Stimulated activated CD4-positive, alpha-beta T cell treated with anti-CD3 and anti-CD28 coated beads, Interleukin-1b, Interleukin-23, amount 100 ng/mL, for 48 hours (primary cell): ENCODE data around the gene MGMT.

Source experiments
- DNase-seq: peaks from one replicate; pipeline ENCODE4 v3.0.0-alpha.2; 2020

Gene MGMT

DNA sequence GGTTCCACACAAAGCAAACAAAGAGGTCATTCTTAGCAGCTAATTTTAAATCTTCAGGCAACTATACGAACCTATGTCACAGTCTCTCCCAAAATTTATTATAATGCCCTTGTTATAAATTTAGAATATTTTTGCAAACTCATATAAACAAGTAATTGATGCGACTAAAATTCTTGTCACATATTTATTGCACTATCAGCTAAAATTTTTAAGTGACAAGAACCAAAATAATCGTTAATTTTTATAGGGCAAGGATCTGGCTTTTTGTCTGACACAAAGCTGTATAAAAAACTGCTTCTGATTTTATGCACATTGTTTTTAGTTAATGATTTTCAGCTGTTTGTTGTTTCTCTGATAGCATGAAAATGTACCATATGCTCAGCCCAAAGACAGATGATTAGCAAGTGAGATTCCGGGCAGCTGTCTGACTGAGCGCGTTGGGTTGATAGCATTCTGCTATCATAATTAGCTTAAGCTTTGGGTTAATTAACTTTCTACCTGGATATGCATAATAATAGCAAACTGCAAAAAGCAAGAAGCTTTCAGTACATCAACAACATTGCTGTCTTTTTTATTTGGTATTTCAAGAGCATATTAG, 136.0 kb downstream of the MGMT start:
- DNase-seq = no peak

DNA sequence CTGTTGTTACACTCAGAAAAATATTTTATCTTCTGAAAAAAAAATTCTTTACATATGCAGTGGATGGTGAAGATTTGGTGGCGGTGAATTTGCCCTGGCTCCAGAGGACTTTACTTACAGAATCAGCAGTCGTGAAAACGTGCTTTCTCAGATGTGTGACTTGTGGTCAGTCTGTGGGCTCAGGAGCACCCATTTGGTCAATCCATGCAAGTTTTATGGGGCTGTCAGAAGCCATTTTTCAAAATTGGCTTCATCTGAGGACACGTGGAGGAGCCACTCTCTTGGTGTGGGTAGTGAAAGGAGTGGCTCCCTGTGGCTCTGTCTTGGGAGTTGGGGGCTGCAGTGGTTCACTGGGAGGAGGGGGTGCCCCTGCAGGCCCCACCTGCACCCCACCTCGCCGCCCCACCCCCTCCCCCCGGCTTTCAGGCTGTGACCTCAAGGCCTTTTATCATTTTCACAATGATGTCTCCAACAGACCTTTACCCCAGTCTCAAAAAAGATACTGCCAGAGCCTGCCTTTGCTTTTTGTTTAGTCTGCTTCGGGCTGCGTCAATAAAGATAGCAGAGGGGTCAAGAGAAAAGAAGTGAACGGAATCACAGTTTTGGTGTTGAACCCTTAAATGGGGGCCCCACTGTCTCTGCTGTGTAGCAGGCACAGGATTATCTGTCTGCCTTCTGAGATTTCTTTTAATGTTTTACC, 137.4 kb downstream of the MGMT start:
- DNase-seq = no peak

DNA sequence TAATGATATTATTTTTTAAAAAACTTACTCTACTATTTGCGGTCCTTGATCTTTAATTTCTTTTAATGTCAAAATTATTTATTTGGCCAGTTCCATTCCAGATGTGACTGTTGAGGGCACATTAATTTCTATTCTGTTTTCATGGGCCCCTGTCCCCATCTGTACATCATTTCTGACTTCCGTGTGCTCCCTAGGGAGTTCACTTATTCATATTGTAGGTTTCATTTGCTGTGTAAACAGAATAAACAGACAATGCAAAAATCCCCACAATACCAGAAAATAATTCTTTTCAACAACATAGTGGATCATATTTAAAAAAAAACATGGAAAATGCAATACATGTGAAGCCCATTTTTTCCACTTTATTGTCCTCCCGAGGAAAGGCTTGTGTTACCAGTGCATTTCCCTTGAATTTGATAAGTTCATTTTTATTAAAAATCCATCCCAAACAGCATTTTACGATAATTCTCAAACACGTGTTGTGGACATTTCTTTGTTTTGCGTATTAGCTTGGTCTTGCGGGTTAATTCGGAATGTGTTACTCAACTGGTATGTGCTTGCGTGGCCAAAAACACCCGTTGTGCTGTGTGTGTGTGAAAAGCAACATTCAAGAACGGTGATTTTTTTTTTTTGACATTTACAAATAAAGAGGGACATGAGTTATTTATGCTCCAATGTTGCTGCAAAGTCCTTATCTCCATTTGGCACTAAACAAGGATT, 138.4 kb downstream of the MGMT start:
- no peak for DNase-seq

GRCh38 chr10:129605986-129606518, 139.0 kb downstream of the MGMT start:
- DNase-seq = no peak

- DNase-seq = no peak
These were observed 140.6 kb downstream of the MGMT start for GRCh38 chr10:129607607-129608109.

DNA sequence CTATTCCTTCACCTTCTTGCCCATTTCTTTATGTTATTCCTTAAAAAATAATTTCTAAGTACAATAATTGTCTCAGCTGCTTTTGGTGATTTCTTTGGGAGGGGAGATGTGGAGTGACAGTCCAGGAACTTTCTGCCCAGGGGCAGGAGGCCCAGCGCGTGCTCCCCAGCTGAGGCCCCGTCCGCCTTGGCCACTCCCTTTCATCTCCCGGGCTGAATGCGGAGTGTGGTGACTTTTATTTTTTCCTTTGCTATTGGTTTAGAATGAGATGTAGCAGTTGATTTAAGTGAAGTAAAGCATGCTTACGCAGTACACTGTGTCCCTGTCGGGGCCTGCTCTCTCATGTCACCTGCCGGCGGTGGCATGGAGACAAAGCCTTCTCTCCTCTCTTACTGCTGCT, 141.6 kb downstream of the MGMT start:
- no peak for DNase-seq

GRCh38 chr10:129609551-129609950, 142.5 kb downstream of the MGMT start:
- no peak for DNase-seq

GRCh38 chr10:129612481-129613109, 145.6 kb downstream of the MGMT start:
- no peak for DNase-seq

DNA sequence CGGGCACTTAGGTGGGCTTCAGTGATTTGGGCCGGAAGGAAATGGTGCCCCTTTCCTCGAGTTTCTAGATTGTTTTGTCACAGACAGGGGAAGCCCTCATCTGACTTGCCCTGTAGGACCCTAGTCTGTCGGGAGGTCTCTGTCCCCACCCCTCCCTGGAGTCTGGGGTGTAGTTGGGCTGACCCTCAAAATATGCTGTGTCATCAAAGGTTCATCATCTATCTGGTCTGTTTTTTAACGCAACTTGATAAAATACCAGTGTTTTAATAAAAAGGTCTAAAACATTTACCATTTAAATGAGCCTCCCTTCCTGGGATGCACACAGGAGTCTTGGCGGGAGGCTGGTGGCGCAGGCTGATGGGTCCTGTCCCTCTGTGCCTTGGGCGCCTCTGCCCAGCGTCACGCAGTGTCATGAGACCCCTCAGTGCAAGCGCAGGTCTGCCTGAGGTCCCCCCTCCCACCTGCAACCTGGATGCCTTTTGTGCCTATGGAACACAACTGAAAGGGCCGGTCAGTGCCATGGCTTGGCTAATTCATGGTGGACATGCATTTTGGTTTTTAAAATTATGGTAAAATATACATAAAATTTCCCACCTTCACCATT, 146.4 kb downstream of the MGMT start:
- no peak for DNase-seq

- DNase-seq = no peak
These were observed 147.3 kb downstream of the MGMT start for GRCh38 chr10:129614341-129614740.

GRCh38 chr10:129615381-129615780, 148.3 kb downstream of the MGMT start:
- DNase-seq = no peak

DNA sequence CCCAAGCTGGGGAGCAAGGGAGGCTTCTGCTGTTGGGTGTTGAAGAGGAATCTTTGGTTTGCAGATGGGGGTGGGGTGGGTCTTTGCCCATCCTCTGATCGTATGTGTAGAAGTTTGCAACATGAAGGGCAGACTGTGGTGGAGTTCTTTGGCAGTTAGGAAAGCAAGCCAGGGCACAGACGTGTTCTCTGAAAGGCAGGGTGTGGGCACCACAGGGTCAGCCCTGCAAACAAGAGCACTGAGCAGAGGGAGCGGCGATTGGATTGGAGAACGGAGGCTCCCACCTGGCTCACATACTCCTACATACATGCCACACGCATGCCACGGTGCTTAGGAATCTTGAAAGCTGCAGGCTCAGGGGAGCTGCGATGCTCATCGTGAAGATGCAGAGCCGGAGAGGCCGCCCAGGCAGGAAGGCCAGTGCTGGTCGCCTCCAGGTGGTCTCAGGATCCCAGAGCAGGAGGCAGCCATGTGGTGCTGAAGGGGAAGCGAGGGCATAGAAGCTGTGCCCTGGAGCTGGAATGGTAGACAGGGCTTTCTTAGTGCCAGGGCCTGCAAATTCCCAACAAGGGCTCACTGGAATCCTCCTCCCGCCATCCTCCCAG, 149.0 kb downstream of the MGMT start:
- DNase-seq = no peak

DNA sequence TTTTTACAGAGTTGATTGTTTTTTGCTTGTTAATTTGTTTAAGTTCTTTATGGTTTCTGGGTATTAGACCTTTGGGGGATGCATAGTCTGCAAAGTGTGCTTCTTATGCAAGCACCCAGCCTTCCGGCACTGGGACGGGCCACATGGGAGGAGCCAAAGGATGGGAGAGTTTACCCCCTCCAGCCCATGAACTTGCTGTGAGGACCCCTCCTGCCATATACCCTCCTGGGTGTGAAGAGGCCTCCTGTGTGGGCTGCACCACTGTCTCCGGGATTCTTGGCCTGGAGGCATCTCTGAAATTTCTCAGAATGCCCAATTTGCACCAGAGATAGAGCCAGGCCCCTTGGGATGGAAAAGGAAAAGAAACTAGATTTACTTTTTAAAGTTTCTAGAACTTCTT, 150.7 kb downstream of the MGMT start:
- no peak for DNase-seq

GRCh38 chr10:129621062-129621461, 154.0 kb downstream of the MGMT start:
- no peak for DNase-seq

DNA sequence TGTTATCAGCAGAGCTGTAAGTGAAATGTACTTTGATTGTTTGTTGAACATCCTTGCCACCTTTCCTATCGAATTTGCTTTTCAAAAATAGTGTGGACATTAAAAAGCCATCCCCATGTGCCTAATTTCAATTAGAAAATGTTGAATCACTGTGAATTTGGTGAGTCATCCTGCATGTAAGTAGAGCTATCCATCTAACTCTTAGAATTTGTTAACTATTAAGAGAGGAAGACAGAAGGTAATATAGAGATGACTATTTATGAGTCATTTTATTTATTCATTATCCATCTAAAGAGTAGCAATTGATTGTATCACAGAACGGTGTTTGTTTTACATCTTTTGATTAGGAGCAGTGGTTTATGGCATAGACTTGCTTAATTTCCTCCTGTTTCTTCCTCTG, 154.7 kb downstream of the MGMT start:
- DNase-seq = no peak

DNA sequence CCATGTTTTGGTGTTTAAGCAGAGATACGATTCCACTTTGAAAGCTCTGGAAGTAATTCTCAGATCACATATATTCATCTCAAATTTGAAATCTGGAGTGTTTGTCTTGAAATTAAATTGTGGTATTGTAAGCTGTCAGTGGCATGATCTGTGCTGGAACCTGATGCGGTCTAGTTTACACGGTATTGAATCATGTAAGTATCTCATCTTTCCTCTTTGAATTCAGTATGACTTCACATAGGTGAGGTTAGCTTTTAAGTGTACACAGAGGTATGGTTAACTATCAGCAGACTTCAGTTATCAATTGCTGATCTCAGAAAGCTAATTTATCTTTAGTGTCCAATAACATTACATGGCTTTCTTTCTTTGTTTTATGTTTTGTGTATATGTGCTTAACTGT, 155.2 kb downstream of the MGMT start:
- DNase-seq = no peak

DNA sequence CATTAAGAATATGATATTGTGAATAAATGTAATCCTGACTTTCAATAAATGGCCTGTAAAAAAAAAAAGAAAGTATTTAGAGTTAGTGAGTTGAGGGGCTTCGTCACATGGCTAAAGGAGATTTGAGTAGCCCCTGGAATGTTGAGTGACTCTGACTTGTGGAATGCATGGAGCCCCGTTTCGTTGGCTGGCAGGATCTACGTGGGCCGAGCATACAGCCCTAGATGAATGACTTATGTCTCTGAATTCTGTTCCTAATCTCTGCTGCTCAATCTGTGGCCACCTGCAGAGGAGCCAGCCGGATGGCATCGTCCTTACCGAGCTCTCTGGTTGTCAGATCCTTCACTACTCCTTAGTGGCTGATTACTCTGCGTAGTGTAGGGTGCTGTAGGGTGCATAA, 155.7 kb downstream of the MGMT start:
- no peak for DNase-seq

DNA sequence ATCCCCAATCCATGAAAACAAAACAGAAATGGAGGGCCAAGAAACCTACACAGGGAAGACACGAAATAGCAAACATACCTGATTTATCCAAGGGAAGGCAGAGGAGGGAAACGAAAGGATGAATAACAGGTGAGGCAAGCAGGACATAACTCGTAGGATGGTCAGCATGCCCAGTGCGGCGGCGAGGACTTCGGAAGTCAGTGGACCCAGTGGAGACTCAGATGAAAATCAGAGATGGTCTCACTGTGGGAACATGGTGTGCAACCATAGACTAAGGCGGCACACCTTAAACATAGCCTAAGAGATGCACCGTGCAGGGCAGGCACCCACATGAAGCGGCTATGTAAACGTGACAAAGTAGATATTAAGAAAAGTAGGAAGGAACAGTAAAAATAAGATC, 157.5 kb downstream of the MGMT start:
- no peak for DNase-seq

DNA sequence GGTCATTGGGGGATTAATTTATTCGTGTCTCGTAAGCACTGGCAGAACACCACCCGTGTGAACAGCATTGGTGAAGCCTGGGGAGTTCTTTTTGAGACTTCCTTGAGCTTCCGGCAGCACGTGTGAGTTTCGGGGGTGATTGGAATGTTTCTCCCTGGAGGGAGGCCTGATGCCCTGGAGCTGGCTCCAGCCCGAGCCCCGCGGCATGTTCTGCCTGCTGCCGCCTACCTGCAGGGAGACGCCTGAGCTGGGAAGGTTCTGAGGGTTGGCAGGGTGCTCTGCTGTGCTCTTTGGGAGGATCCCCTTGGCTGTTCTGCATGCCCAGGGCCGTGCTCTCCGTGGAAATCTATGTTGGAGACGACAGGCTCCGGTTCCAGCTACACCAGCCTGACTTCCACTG, 159.3 kb downstream of the MGMT start:
- DNase-seq = no peak

GRCh38 chr10:129626796-129627435, 159.9 kb downstream of the MGMT start:
- DNase-seq = no peak

GRCh38 chr10:129627442-129627841, 160.4 kb downstream of the MGMT start:
- no peak for DNase-seq

GRCh38 chr10:129628823-129629222, 161.8 kb downstream of the MGMT start:
- no peak for DNase-seq
